ENCODE measurements around the gene AGBL4. TPM values are rescaled to one million over a fixed set of nuclear protein-coding genes. Genes with fewer than 3 reads are reported as not detected.

The AGBL4 gene
- total and polyA plus RNA-seq, 9 of the 15 experiments (the other 6 are each of a cell fraction or from before 2014, with no cell fraction given): 0.11 TPM; not detected in 7

DNA sequence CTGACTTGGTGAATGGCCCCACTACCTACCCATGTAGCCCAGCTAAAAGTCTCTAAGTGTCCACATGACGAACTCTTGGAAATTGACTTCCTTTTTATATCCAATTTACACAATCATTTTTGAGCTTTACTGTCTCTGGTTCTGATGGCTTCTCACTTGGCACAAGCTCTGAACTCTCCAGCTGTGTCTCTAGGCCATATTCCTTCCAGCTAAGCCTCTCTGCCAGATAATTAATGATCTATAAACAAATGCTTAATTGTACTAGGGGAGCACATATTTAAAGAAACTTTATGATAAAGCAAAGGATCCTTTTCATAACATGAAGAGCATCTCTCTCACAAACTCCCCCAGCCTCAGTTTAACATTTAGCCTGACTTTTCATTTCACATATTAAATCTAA, 1230.8 kb downstream of the AGBL4 start:
- no peak for DNase-seq (ENCODE audit: extremely low read depth in 1 of 4, low spot score in 3 of 4)
- Histone ChIP-seq H3K4me1 (replicated peaks in 1 of 2; ENCODE audit: control insufficient read depth in 2 of 2, insufficient read depth in 2 of 2, low read length in 2 of 2) (no peaks in the 10 kb centered on the region), H3K27ac (ENCODE audit: extremely low read depth, low read depth, low read length) (no peak overlapping the region), H3K9ac (ENCODE audit: insufficient read depth in 1 of 2, low read depth in 2 of 2, low read length in 2 of 2) (no peak overlapping the region), H3K9me1 (ENCODE audit: control insufficient read depth, insufficient read depth, low read length) (no peaks in the 10 kb centered on the region), H3K36me3 (ENCODE audit: control insufficient read depth, insufficient read depth, low read length) (no peaks in the 10 kb centered on the region), H3K27me3 (ENCODE audit: control insufficient read depth in 2 of 2, insufficient read depth in 2 of 2, low read length in 2 of 2) (no peaks in the 10 kb centered on the region), H4K20me1 (replicated peaks; ENCODE audit: control insufficient read depth, insufficient read depth, low read length) (no peaks in the 10 kb centered on the region), H2AFZ (ENCODE audit: low read depth, low read length) (no peak overlapping the region), H3K79me2 (ENCODE audit: control insufficient read depth, insufficient read depth, low read length) (no peaks in the 10 kb centered on the region), H3K9me3 (replicated peaks; ENCODE audit: control insufficient read depth, insufficient read depth, low read depth, low read length) (no peaks in the 10 kb centered on the region), H3K4me3 (no peak overlapping the region), H3K4me2 (ENCODE audit: insufficient read depth, low read length) (no peak overlapping the region)
- WGBS (ENCODE audit: insufficient coverage, low coverage, missing lambda C conversion rate): 0% methylated on average over 1 of the region's 1 CpG
- POLR2A ChIA-PET: no interaction called here
- intact Hi-C loops (cut with micrococcal nuclease) (no loop called here), in situ Hi-C loops (cut with MboI) (no loop called here)
- FAIRE-seq: no peak
- TF ChIP-seq RFX7 (CRISPR knock-in tag; IDR thresholded peaks at IDR 0.05): no peak
- TF ChIP-seq KAT2B (IDR thresholded peaks at IDR 0.05; ENCODE audit: low read depth, low read length): no peak
- TF ChIP-seq DDX20 (tag; IDR thresholded peaks at IDR 0.05; ENCODE audit: low read depth): no peak
- TF ChIP-seq MYC (IDR thresholded peaks at IDR 0.05; ENCODE audit: low read depth, low read length): no peak
- no peak for TF ChIP-seq MYC (CRISPR knock-in tag; IDR thresholded peaks at IDR 0.05; ENCODE audit: borderline replicate concordance, low read depth)
- no peak for TF ChIP-seq MNT (conservative IDR thresholded peaks at IDR 0.05)
- no peak for TF ChIP-seq RBM34 (IDR thresholded peaks at IDR 0.05; ENCODE audit: borderline replicate concordance, insufficient read depth, low read length)
- no peak for TF ChIP-seq ZBED1 (IDR thresholded peaks at IDR 0.05)
- no peak for TF ChIP-seq ETV6 (IDR thresholded peaks at IDR 0.05; ENCODE audit: borderline replicate concordance in 1 of 2, low read depth in 2 of 2, low read length in 1 of 2)
- TF ChIP-seq ETV6 (CRISPR knock-in tag; IDR thresholded peaks at IDR 0.05; ENCODE audit: borderline replicate concordance): no peak
- TF ChIP-seq FOS (IDR thresholded peaks at IDR 0.05; ENCODE audit: extremely low read depth, insufficient read length): no peak
- TF ChIP-seq, protein P1, sequence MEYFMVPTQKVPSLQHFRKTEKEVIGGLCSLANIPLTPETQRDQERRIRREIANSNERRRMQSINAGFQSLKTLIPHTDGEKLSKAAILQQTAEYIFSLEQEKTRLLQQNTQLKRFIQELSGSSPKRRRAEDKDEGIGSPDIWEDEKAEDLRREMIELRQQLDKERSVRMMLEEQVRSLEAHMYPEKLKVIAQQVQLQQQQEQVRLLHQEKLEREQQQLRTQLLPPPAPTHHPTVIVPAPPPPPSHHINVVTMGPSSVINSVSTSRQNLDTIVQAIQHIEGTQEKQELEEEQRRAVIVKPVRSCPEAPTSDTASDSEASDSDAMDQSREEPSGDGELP (CRISPR knock-in tag; IDR thresholded peaks at IDR 0.05; ENCODE audit: borderline replicate concordance): no peak
- no peak for TF ChIP-seq ZNF224 (CRISPR knock-in tag; IDR thresholded peaks at IDR 0.05)
- TF ChIP-seq ZNF212 (CRISPR knock-in tag; IDR thresholded peaks at IDR 0.05): no peak
- no peak for TF ChIP-seq HSF4 (CRISPR knock-in tag; IDR thresholded peaks at IDR 0.05; ENCODE audit: borderline replicate concordance)
- TF ChIP-seq SMAD4 (CRISPR knock-in tag; conservative IDR thresholded peaks at IDR 0.05): no peak
- BruUV-seq (replicated peaks): no TSS peak
- ATAC-seq: no peak
- CTCF ChIA-PET (ENCODE audit: low intra/inter-chr PET ratio): no interaction called here
